ENCODE results near the gene RPRD2.

The RPRD2 gene

DNA sequence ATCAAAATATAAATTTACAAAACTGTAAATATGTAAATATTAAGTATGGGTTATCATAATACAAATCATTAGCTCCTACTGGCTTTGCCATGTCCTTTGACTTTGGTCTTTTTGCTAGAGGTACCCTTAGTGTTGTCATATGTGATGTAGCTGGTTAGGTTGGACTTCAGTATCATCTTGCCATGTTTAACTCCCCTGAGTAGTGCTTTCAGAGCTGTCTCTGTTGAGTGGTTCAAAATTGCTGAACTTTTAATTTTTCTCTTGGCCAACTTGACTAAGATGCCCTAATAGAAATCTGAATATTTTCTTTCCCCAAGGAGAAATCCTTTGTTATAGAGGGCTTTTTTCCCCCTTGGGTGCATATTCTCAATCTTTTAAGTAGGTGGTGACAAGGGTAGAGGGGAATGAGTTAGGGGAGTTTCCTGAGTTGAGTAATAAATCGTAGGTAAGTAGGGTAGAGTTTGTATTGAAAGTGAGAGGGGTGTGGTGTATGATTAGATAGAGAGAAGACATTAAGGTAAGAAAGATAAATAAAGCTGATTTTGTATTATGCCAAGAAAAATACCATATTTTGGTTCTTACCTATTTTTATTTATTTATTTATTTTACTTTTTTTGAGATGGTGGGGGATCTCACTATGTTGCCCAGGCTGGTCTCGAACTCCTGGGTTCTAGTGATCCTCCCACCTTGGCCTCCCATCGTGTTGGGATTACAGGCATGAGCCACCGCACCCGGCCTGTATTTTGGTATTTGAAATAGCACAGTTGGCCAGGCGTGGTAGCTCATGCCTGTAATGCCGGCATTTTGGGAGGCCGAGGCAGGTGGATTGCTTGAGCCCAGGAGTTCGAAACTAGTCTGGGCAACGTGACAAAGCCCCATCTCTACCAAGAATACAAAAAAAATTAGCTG is 21.8 kb downstream of the RPRD2 start:
- peaks cover 3% of the 10 kb centered on the region; the same call in 1 of the 2 replicates for H3F3A ChIP-seq (ENCODE audit: control insufficient read depth, insufficient read depth)
- H3K4me3 ChIP-seq (ENCODE audit: low read length) = no peak overlapping the region
- H4K20me1 ChIP-seq (ENCODE audit: control insufficient read depth, insufficient read depth, low read depth, low read length) = no peaks in the 10 kb centered on the region; the same call in 1 of the 2 replicates
- H3K27ac ChIP-seq (ENCODE audit: low read depth, low read length) = no peak overlapping the region
- no peaks in the 10 kb centered on the region for H3K9me3 ChIP-seq (ENCODE audit: control insufficient read depth, insufficient read depth, low read length)
- no peak overlapping the region for H3K4me2 ChIP-seq (ENCODE audit: low read length)
- H3K79me2 ChIP-seq (ENCODE audit: control insufficient read depth, low read length) = peaks cover 98% of the 10 kb centered on the region
- H3K9me2 ChIP-seq (replicated peaks; ENCODE audit: control insufficient read depth, low read length) = no peaks in the 10 kb centered on the region
- H3K4me1 ChIP-seq (ENCODE audit: control insufficient read depth, low read length) = no peaks in the 10 kb centered on the region
- peaks cover 8% of the 10 kb centered on the region for H3K36me3 ChIP-seq (ENCODE audit: control insufficient read depth, low read length)
- TF ChIP-seq, protein P1, sequence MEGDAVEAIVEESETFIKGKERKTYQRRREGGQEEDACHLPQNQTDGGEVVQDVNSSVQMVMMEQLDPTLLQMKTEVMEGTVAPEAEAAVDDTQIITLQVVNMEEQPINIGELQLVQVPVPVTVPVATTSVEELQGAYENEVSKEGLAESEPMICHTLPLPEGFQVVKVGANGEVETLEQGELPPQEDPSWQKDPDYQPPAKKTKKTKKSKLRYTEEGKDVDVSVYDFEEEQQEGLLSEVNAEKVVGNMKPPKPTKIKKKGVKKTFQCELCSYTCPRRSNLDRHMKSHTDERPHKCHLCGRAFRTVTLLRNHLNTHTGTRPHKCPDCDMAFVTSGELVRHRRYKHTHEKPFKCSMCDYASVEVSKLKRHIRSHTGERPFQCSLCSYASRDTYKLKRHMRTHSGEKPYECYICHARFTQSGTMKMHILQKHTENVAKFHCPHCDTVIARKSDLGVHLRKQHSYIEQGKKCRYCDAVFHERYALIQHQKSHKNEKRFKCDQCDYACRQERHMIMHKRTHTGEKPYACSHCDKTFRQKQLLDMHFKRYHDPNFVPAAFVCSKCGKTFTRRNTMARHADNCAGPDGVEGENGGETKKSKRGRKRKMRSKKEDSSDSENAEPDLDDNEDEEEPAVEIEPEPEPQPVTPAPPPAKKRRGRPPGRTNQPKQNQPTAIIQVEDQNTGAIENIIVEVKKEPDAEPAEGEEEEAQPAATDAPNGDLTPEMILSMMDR (IDR thresholded peaks at IDR 0.05; ENCODE audit: low read depth, low read length, poor library complexity, severe bottlenecking) = no peak
- no peak for TF ChIP-seq EZH2phosphoT487 (IDR thresholded peaks at IDR 0.05; ENCODE audit: borderline replicate concordance, low read length)
- no peaks in the 10 kb centered on the region for H3K27me3 ChIP-seq (ENCODE audit: control insufficient read depth, low read length)

GRCh38 chr1:150386592-150386991 is 22.6 kb downstream of the RPRD2 start:
- Histone ChIP-seq H3K4me3 (ENCODE audit: low read length) (no peak overlapping the region), H3K9me3 (ENCODE audit: control insufficient read depth, insufficient read depth, low read length) (no peaks in the 10 kb centered on the region), H3K27ac (ENCODE audit: low read depth, low read length) (no peak overlapping the region), H3K9me2 (replicated peaks; ENCODE audit: control insufficient read depth, low read length) (no peaks in the 10 kb centered on the region), H3K36me3 (ENCODE audit: control insufficient read depth, low read length) (peaks cover 8% of the 10 kb centered on the region), H3K4me2 (ENCODE audit: low read length) (no peak overlapping the region), H3F3A (ENCODE audit: control insufficient read depth, insufficient read depth) (peaks cover 3% of the 10 kb centered on the region; the same call in 1 of the 2 replicates), H3K27me3 (ENCODE audit: control insufficient read depth, low read length) (no peaks in the 10 kb centered on the region), H3K4me1 (ENCODE audit: control insufficient read depth, low read length) (no peaks in the 10 kb centered on the region), H3K79me2 (ENCODE audit: control insufficient read depth, low read length) (peaks cover 98% of the 10 kb centered on the region), H4K20me1 (ENCODE audit: control insufficient read depth, insufficient read depth, low read depth, low read length) (no peaks in the 10 kb centered on the region; the same call in 1 of the 2 replicates)
- TF ChIP-seq, protein P1 (IDR thresholded peaks at IDR 0.05; ENCODE audit: low read depth, low read length, poor library complexity, severe bottlenecking) = no peak
- no peak for TF ChIP-seq EZH2phosphoT487 (IDR thresholded peaks at IDR 0.05; ENCODE audit: borderline replicate concordance, low read length)

DNA sequence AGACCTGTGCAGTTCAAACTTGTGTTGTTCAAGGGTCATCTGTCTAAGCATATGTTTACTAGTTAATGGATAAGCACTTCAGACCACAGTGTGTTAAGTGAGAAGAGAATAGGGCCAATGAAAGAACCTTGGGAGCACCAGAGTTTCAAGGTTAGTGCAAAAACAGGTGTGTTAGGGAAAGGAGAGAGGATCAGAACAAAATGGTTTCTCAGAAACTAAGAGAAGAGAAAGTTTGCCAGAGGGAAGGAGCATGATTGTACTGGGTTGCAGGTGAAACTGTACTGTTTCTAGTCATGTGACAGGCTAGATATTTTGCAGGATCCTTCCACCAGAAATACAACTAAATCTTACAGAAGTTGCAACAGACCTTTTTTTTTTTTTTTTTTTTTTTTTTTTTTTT is 23.3 kb downstream of the RPRD2 start:
- Histone ChIP-seq H3K9me3 (ENCODE audit: control insufficient read depth, insufficient read depth, low read length) (no peaks in the 10 kb centered on the region), H3K4me3 (ENCODE audit: low read length) (no peak overlapping the region), H3K79me2 (ENCODE audit: control insufficient read depth, low read length) (peaks cover 98% of the 10 kb centered on the region), H3K4me2 (ENCODE audit: low read length) (no peak overlapping the region), H3K36me3 (ENCODE audit: control insufficient read depth, low read length) (peaks cover 8% of the 10 kb centered on the region), H4K20me1 (ENCODE audit: control insufficient read depth, insufficient read depth, low read depth, low read length) (no peaks in the 10 kb centered on the region; the same call in 1 of the 2 replicates), H3F3A (ENCODE audit: control insufficient read depth, insufficient read depth) (peaks cover 3% of the 10 kb centered on the region; the same call in 1 of the 2 replicates), H3K27me3 (ENCODE audit: control insufficient read depth, low read length) (no peaks in the 10 kb centered on the region), H3K4me1 (ENCODE audit: control insufficient read depth, low read length) (no peaks in the 10 kb centered on the region), H3K27ac (ENCODE audit: low read depth, low read length) (no peak overlapping the region), H3K9me2 (replicated peaks; ENCODE audit: control insufficient read depth, low read length) (no peaks in the 10 kb centered on the region)
- TF ChIP-seq EZH2phosphoT487 (IDR thresholded peaks at IDR 0.05; ENCODE audit: borderline replicate concordance, low read length) = no peak
- TF ChIP-seq, protein P1 (IDR thresholded peaks at IDR 0.05; ENCODE audit: low read depth, low read length, poor library complexity, severe bottlenecking) = no peak

All from DOHH2 (cell line).